T-helper 17 cell (primary cell): ENCODE data around the gene USP34. TPM values are rescaled to one million over a fixed set of nuclear protein-coding genes. Genes with fewer than 3 reads are reported as not detected.
"Not testable (repeated sequence)": the region's sequence is repeated elsewhere in the genome, so short reads cannot be mapped to it uniquely, and the experiment has no call there.

Source experiments
- ATAC-seq: fragments of 150-1000 bp; cut with Tn5 transposase; 2 replicates; pipeline ENCODE4 v1.10.0; 2021; ENCODE audit warnings: mild to moderate bottlenecking, moderate library complexity
- DNase-seq, 3 donors: peaks; one replicate each; pipeline versions ENCODE4 v3.0.0 to v3.0.0-alpha.2; 2020 to 2021
- H3K9me3 ChIP-seq: one replicate; pipeline ENCODE4 v1.7.0; 2013; ENCODE audit warnings: low read length, mild to moderate bottlenecking; ENCODE audit not compliant: control insufficient read depth, poor library complexity, severe bottlenecking
- H3K27ac Mint-ChIP-seq: one replicate; pipeline ENCODE4 v1.8.0; 2022; ENCODE audit warnings: mild to moderate bottlenecking, moderate library complexity, mixed read lengths
- H3K27me3 Mint-ChIP-seq: one replicate; pipeline ENCODE4 v1.8.0; 2022; ENCODE audit warnings: mixed read lengths
- H3K36me3 Mint-ChIP-seq: one replicate; pipeline ENCODE4 v1.8.0; 2022; ENCODE audit warnings: low read depth, mixed read lengths
- H3K4me1 Mint-ChIP-seq: one replicate; pipeline ENCODE4 v1.8.0; 2022; ENCODE audit warnings: mild to moderate bottlenecking, mixed read lengths
- H3K4me3 Mint-ChIP-seq: one replicate; pipeline ENCODE4 v1.8.0; 2022; ENCODE audit warnings: mild to moderate bottlenecking, moderate library complexity, mixed read lengths
- total RNA-seq, 4 donors: library from RNA in 2 of 4; stranded (reverse) in 2 of 4; gene quantifications; one replicate each; pipeline ENCODE4 v1.2.3 and lab custom pipeline; 2022 to 2026

The USP34 gene
- total RNA-seq, 2 donors from 2014 or later = 148 to 170 TPM

GRCh38 chr2:61411109-61411508 is 59.8 kb downstream of the USP34 start:
- DNase-seq = no peak
- Mint-ChIP-seq H3K4me1 (peaks cover 29% of the 10 kb centered on the region), H3K27ac (no peak overlapping the region), H3K4me3 (peak overlapping the region; percentile 25), H3K36me3 (peaks cover 3% of the 10 kb centered on the region), H3K27me3 (no peaks in the 10 kb centered on the region)
- ATAC-seq = no peak
- no peaks in the 10 kb centered on the region for H3K9me3 ChIP-seq

- H3K27me3 Mint-ChIP-seq = no peaks in the 10 kb centered on the region
- DNase-seq (no peak), ATAC-seq (no peak)
- H3K36me3 Mint-ChIP-seq = peaks cover 3% of the 10 kb centered on the region
- H3K4me3 Mint-ChIP-seq = no peak overlapping the region
- no peaks in the 10 kb centered on the region for H3K9me3 ChIP-seq
- H3K27ac Mint-ChIP-seq = no peak overlapping the region
- peaks cover 26% of the 10 kb centered on the region for H3K4me1 Mint-ChIP-seq
These were observed 60.7 kb downstream of the USP34 start for GRCh38 chr2:61410185-61410584.

- Mint-ChIP-seq H3K27ac (peak overlapping the region; percentile 24), H3K4me1 (peaks cover 14% of the 10 kb centered on the region), H3K4me3 (no peak overlapping the region), H3K36me3 (peaks cover 2% of the 10 kb centered on the region), H3K27me3 (no peaks in the 10 kb centered on the region)
- H3K9me3 ChIP-seq = no peaks in the 10 kb centered on the region
- DNase-seq (no peak), ATAC-seq (no peak)
These were observed 65.1 kb downstream of the USP34 start for GRCh38 chr2:61405813-61406212.

- Mint-ChIP-seq H3K27me3 (no peaks in the 10 kb centered on the region), H3K4me1 (peaks cover 10% of the 10 kb centered on the region), H3K4me3 (no peak overlapping the region), H3K27ac (no peak overlapping the region), H3K36me3 (peaks cover 2% of the 10 kb centered on the region)
- no peak for ATAC-seq
- DNase-seq = no peak
- no peaks in the 10 kb centered on the region for H3K9me3 ChIP-seq
These were observed 66.4 kb downstream of the USP34 start for GRCh38 chr2:61404438-61404837.

GRCh38 chr2:61398413-61398812 is 72.5 kb downstream of the USP34 start:
- no peak overlapping the region for H3K27ac Mint-ChIP-seq
- no peak overlapping the region for H3K4me3 Mint-ChIP-seq
- no peaks in the 10 kb centered on the region for H3K36me3 Mint-ChIP-seq
- DNase-seq (no peak), ATAC-seq (no peak)
- H3K9me3 ChIP-seq = no peaks in the 10 kb centered on the region
- no peaks in the 10 kb centered on the region for H3K4me1 Mint-ChIP-seq
- no peaks in the 10 kb centered on the region for H3K27me3 Mint-ChIP-seq

- Mint-ChIP-seq H3K36me3 (no peaks in the 10 kb centered on the region), H3K4me1 (peaks cover under 1% of the 10 kb centered on the region), H3K4me3 (no peak overlapping the region), H3K27me3 (no peaks in the 10 kb centered on the region), H3K27ac (no peak overlapping the region)
- no peak for ATAC-seq
- DNase-seq = no peak
- H3K9me3 ChIP-seq = no peaks in the 10 kb centered on the region
These were observed 74.9 kb downstream of the USP34 start for GRCh38 chr2:61396005-61396404.

- DNase-seq, H3K9me3 ChIP-seq, ATAC-seq, H3K27ac Mint-ChIP-seq, H3K4me3 Mint-ChIP-seq, H3K4me1 Mint-ChIP-seq, H3K36me3 Mint-ChIP-seq, H3K27me3 Mint-ChIP-seq: not testable (repeated sequence)
These were observed 83.3 kb downstream of the USP34 start for GRCh38 chr2:61387588-61387987.

GRCh38 chr2:61380882-61381197 is 90.0 kb downstream of the USP34 start:
- not testable (repeated sequence) for H3K9me3 ChIP-seq, H3K4me3 Mint-ChIP-seq, DNase-seq, H3K27me3 Mint-ChIP-seq, ATAC-seq, H3K27ac Mint-ChIP-seq
- Mint-ChIP-seq H3K4me1 (peaks cover 13% of the 10 kb centered on the region), H3K36me3 (peaks cover 17% of the 10 kb centered on the region)

GRCh38 chr2:61380056-61380881 is 90.6 kb downstream of the USP34 start:
- peaks cover 13% of the 10 kb centered on the region for H3K4me1 Mint-ChIP-seq
- H3K9me3 ChIP-seq = no peaks in the 10 kb centered on the region
- no peak overlapping the region for H3K4me3 Mint-ChIP-seq
- H3K27me3 Mint-ChIP-seq = no peaks in the 10 kb centered on the region
- H3K27ac Mint-ChIP-seq = no peak overlapping the region
- no peak for DNase-seq
- no peak for ATAC-seq
- H3K36me3 Mint-ChIP-seq = peaks cover 20% of the 10 kb centered on the region

GRCh38 chr2:61379521-61379920 is 91.4 kb downstream of the USP34 start:
- peaks cover 21% of the 10 kb centered on the region for H3K36me3 Mint-ChIP-seq
- H3K9me3 ChIP-seq = no peaks in the 10 kb centered on the region
- peaks cover 17% of the 10 kb centered on the region for H3K4me1 Mint-ChIP-seq
- ATAC-seq (no peak), DNase-seq (no peak)
- H3K4me3 Mint-ChIP-seq = no peak overlapping the region
- H3K27me3 Mint-ChIP-seq = no peaks in the 10 kb centered on the region
- no peak overlapping the region for H3K27ac Mint-ChIP-seq

- Mint-ChIP-seq H3K36me3 (peaks cover 24% of the 10 kb centered on the region), H3K27ac (no peak overlapping the region), H3K4me1 (peaks cover 18% of the 10 kb centered on the region), H3K4me3 (no peak overlapping the region), H3K27me3 (no peaks in the 10 kb centered on the region)
- H3K9me3 ChIP-seq = no peaks in the 10 kb centered on the region
- no peak for DNase-seq
- ATAC-seq = no peak
These were observed 92.6 kb downstream of the USP34 start for GRCh38 chr2:61378281-61378680.

- no peak overlapping the region for H3K4me3 Mint-ChIP-seq
- H3K4me1 Mint-ChIP-seq = peaks cover 14% of the 10 kb centered on the region
- no peak overlapping the region for H3K27ac Mint-ChIP-seq
- ATAC-seq = no peak
- H3K27me3 Mint-ChIP-seq = no peaks in the 10 kb centered on the region
- no peaks in the 10 kb centered on the region for H3K9me3 ChIP-seq
- peaks cover 17% of the 10 kb centered on the region for H3K36me3 Mint-ChIP-seq
- no peak for DNase-seq
These were observed 93.8 kb downstream of the USP34 start for GRCh38 chr2:61377046-61377445.

- Mint-ChIP-seq H3K4me3 (no peak overlapping the region), H3K36me3 (peaks cover 13% of the 10 kb centered on the region), H3K4me1 (peaks cover 14% of the 10 kb centered on the region), H3K27ac (no peak overlapping the region), H3K27me3 (no peaks in the 10 kb centered on the region)
- DNase-seq (no peak), ATAC-seq (no peak)
- H3K9me3 ChIP-seq = no peaks in the 10 kb centered on the region
These were observed 94.7 kb downstream of the USP34 start for GRCh38 chr2:61376211-61376610.

GRCh38 chr2:61371027-61371426 is 99.9 kb downstream of the USP34 start:
- Mint-ChIP-seq H3K27ac (peak overlapping the region; percentile 11), H3K36me3 (peaks cover 10% of the 10 kb centered on the region), H3K4me3 (no peak overlapping the region), H3K4me1 (peaks cover 27% of the 10 kb centered on the region), H3K27me3 (no peaks in the 10 kb centered on the region)
- no peak for DNase-seq
- no peak for ATAC-seq
- no peaks in the 10 kb centered on the region for H3K9me3 ChIP-seq
